ENCODE results near the gene FTO. TPM values are rescaled to one million over a fixed set of nuclear protein-coding genes. Genes with fewer than 3 reads are reported as not detected.

The FTO gene
- total and polyA plus RNA-seq, 2 experiments from 2014 or later = 46.8 to 77.7 TPM

GRCh38 chr16:54102888-54103866 lies 399.2 kb downstream of the FTO start:
- Histone ChIP-seq H3K36me3 (replicated peaks; ENCODE audit: insufficient read depth, low read depth) (no peaks in the 10 kb centered on the region), H4K20me1 (ENCODE audit: insufficient read depth, poor library complexity, severe bottlenecking) (no peaks in the 10 kb centered on the region), H3K4me3 (no peak overlapping the region), H3K79me2 (no peaks in the 10 kb centered on the region), H3K27me3 (no peaks in the 10 kb centered on the region), H3K4me2 (no peak overlapping the region), H3K27ac (peak overlapping the region; percentile 26), H2AFZ (no peak overlapping the region), H3K9me2 (replicated peaks; ENCODE audit: insufficient read depth) (no peaks in the 10 kb centered on the region), H3K9me3 (ENCODE audit: low read depth) (no peaks in the 10 kb centered on the region), H3K4me1 (ENCODE audit: insufficient read depth) (no peaks in the 10 kb centered on the region)
- WGBS (ENCODE audit: low lambda C conversion rate, missing lambda C conversion rate) = 51% methylated on average over 10 of the region's 10 CpGs
- TF ChIP-seq CTCF (IDR thresholded peaks at IDR 0.05; ENCODE audit: poor library complexity) = no peak
- TF ChIP-seq EZH2phosphoT487 (IDR thresholded peaks at IDR 0.05; ENCODE audit: low read depth, severe bottlenecking, unreplicated experiment) = no peak
- TF ChIP-seq EZH2 (IDR thresholded peaks at IDR 0.05; ENCODE audit: borderline replicate concordance) = no peak
- DNase-seq (ENCODE audit: low spot score) = no peak

- H3K4me3 ChIP-seq = no peak overlapping the region
- H3K9me3 ChIP-seq (ENCODE audit: low read depth) = no peaks in the 10 kb centered on the region
- H3K9me2 ChIP-seq (replicated peaks; ENCODE audit: insufficient read depth) = no peaks in the 10 kb centered on the region
- H4K20me1 ChIP-seq (ENCODE audit: insufficient read depth, poor library complexity, severe bottlenecking) = no peaks in the 10 kb centered on the region
- WGBS (ENCODE audit: low lambda C conversion rate, missing lambda C conversion rate) = 77% methylated on average over 5 of the region's 5 CpGs
- H3K4me1 ChIP-seq (ENCODE audit: insufficient read depth) = no peaks in the 10 kb centered on the region
- no peak overlapping the region for H3K27ac ChIP-seq
- no peak overlapping the region for H3K4me2 ChIP-seq
- no peaks in the 10 kb centered on the region for H3K36me3 ChIP-seq (replicated peaks; ENCODE audit: insufficient read depth, low read depth)
- no peaks in the 10 kb centered on the region for H3K27me3 ChIP-seq
- no peak overlapping the region for H2AFZ ChIP-seq
- TF ChIP-seq EZH2phosphoT487 (IDR thresholded peaks at IDR 0.05; ENCODE audit: low read depth, severe bottlenecking, unreplicated experiment) (no peak), EZH2 (IDR thresholded peaks at IDR 0.05; ENCODE audit: borderline replicate concordance) (no peak), CTCF (IDR thresholded peaks at IDR 0.05; ENCODE audit: poor library complexity) (no peak)
- no peaks in the 10 kb centered on the region for H3K79me2 ChIP-seq
- no peak for DNase-seq (ENCODE audit: low spot score)
Observed at GRCh38 chr16:54106057-54106456, 402.1 kb downstream of the FTO start.

DNA sequence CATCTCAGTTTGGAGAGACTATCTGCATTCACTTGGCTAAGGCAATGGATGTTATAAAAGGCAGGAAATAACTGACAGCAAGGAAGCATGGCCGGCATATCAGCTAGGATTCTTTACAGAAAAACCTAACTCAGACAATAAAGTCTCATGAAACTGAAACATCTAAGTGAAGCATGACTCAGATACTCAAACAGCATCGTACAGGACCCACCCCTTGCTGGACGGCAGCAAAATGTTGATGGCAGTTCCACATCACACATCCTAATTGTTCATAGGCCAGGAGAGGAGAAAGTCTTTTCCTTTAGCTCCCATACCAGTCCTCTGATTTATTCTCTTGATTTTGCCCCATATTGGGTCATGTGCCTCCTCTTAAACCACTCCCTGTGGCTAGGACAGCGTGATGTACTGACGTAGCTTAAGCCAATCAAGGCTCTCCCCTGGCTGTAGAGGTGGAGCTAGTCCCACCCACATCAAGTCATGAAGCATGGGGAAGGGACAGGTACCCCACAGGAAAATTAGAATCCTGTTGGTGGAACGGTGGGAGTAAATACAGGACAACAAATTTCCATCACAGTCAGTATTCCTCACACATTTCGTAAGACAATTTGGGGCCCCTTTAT lies 403.7 kb downstream of the FTO start:
- TF ChIP-seq EZH2 (IDR thresholded peaks at IDR 0.05; ENCODE audit: borderline replicate concordance) (no peak), EZH2phosphoT487 (IDR thresholded peaks at IDR 0.05; ENCODE audit: low read depth, severe bottlenecking, unreplicated experiment) (no peak), CTCF (IDR thresholded peaks at IDR 0.05; ENCODE audit: poor library complexity) (no peak)
- Histone ChIP-seq H4K20me1 (ENCODE audit: insufficient read depth, poor library complexity, severe bottlenecking) (no peaks in the 10 kb centered on the region), H3K4me2 (no peak overlapping the region), H3K4me3 (no peak overlapping the region), H3K9me2 (replicated peaks; ENCODE audit: insufficient read depth) (no peaks in the 10 kb centered on the region), H3K9me3 (ENCODE audit: low read depth) (no peaks in the 10 kb centered on the region), H3K4me1 (ENCODE audit: insufficient read depth) (no peaks in the 10 kb centered on the region), H2AFZ (no peak overlapping the region), H3K27me3 (no peaks in the 10 kb centered on the region), H3K36me3 (replicated peaks; ENCODE audit: insufficient read depth, low read depth) (no peaks in the 10 kb centered on the region), H3K27ac (no peak overlapping the region), H3K79me2 (no peaks in the 10 kb centered on the region)
- DNase-seq (ENCODE audit: low spot score) = no peak
- WGBS (ENCODE audit: low lambda C conversion rate, missing lambda C conversion rate) = 80% methylated on average over 7 of the region's 7 CpGs

Data from hepatocyte (in vitro differentiated cells).